SK-N-SH treated with all-trans-retinoic acid at 6 μM for 48 hours (cell line): Measurements from ENCODE around the gene ALKAL2.

Experiments used
- ESRRG ChIP-seq: fragments of 250-450 bp; sonication (Bioruptor Pico); IDR thresholded peaks from 2 replicates; pipeline ENCODE4 v1.6.1; 2021; ENCODE audit warnings: mild to moderate bottlenecking
- SNAI2 ChIP-seq: fragments of 250-450 bp; sonication (Bioruptor Pico); IDR thresholded peaks from 2 replicates; pipeline ENCODE4 v1.5.0; 2020; ENCODE audit warnings: mild to moderate bottlenecking, moderate library complexity
- TCF4 ChIP-seq: fragments of 250-450 bp; sonication (Bioruptor Pico); IDR thresholded peaks from 2 replicates; pipeline ENCODE4 v1.8.0; 2021; ENCODE audit warnings: mild to moderate bottlenecking, moderate library complexity, borderline replicate concordance
- ZNF565 ChIP-seq: fragments of 450-650 bp; formaldehyde crosslinking; conservative IDR thresholded peaks from 2 replicates; pipeline ENCODE4 v1.5.0; 2020; ENCODE audit warnings: low read depth, mild to moderate bottlenecking, moderate library complexity
- TF ChIP-seq, protein P1 (sequence below): fragments of 250-450 bp; sonication (Bioruptor Pico); IDR thresholded peaks from 2 replicates; pipeline ENCODE4 v1.8.0; 2021; ENCODE audit warnings: low read depth, mild to moderate bottlenecking, moderate library complexity, borderline replicate concordance
- TF ChIP-seq, protein P2 (sequence below): fragments of 250-450 bp; sonication (Bioruptor Pico); IDR thresholded peaks from 2 replicates; pipeline ENCODE4 v1.5.1; 2020; ENCODE audit warnings: low read depth, mild to moderate bottlenecking, moderate library complexity

DNA sequence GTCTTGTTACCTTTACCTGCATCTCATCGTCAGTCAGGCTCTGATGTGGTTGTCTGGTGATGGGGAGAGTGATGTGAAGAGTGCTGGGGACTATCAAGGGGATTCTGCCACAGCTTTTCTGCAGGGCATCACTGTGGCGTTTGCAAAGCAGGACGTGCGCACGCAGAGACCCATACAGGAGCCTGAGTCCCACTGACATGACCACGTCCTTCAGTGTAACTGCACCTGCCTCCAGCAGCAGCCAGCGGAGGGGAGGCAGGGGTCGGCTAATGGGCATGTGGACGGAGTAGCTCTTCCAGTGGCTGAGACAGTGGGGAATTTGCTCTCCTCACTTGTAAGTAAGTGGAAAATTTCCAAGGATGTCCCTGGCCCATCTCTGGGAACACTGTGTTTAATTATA, 6.5 kb downstream of the ALKAL2 start:
- TF ChIP-seq, protein P1, sequence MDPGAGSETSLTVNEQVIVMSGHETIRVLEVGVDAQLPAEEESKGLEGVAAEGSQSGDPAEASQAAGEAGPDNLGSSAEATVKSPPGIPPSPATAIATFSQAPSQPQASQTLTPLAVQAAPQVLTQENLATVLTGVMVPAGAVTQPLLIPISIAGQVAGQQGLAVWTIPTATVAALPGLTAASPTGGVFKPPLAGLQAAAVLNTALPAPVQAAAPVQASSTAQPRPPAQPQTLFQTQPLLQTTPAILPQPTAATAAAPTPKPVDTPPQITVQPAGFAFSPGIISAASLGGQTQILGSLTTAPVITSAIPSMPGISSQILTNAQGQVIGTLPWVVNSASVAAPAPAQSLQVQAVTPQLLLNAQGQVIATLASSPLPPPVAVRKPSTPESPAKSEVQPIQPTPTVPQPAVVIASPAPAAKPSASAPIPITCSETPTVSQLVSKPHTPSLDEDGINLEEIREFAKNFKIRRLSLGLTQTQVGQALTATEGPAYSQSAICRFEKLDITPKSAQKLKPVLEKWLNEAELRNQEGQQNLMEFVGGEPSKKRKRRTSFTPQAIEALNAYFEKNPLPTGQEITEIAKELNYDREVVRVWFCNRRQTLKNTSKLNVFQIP (CRISPR knock-in tag) = no peak
- TF ChIP-seq, protein P2, sequence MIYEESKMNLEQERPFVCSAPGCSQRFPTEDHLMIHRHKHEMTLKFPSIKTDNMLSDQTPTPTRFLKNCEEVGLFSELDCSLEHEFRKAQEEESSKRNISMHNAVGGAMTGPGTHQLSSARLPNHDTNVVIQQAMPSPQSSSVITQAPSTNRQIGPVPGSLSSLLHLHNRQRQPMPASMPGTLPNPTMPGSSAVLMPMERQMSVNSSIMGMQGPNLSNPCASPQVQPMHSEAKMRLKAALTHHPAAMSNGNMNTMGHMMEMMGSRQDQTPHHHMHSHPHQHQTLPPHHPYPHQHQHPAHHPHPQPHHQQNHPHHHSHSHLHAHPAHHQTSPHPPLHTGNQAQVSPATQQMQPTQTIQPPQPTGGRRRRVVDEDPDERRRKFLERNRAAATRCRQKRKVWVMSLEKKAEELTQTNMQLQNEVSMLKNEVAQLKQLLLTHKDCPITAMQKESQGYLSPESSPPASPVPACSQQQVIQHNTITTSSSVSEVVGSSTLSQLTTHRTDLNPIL = no peak
- TF ChIP-seq SNAI2 (CRISPR knock-in tag) (no peak), ESRRG (CRISPR knock-in tag) (no peak), TCF4 (CRISPR knock-in tag) (no peak), ZNF565 (CRISPR knock-in tag) (no peak)
